Measurements from ENCODE around the gene CNTNAP5.
A peak's percentile ranks its signal among the peaks of the same experiment; 100 is the strongest.

The CNTNAP5 gene

GRCh38 chr2:124065636-124066035 lies 40.5 kb downstream of the CNTNAP5 start:
- DNase-seq, result no peak

GRCh38 chr2:124066776-124067175 lies 41.7 kb downstream of the CNTNAP5 start:
- DNase-seq, result no peak

GRCh38 chr2:124079045-124079444 lies 54.0 kb downstream of the CNTNAP5 start:
- peak; percentile 55 for DNase-seq

GRCh38 chr2:124080281-124081153 lies 55.4 kb downstream of the CNTNAP5 start:
- DNase-seq, result no peak

GRCh38 chr2:124081154-124081716 lies 56.1 kb downstream of the CNTNAP5 start:
- no peak for DNase-seq

- no peak for DNase-seq
These were observed 63.5 kb downstream of the CNTNAP5 start for GRCh38 chr2:124088616-124089015.

GRCh38 chr2:124091721-124092120 lies 66.6 kb downstream of the CNTNAP5 start:
- no peak for DNase-seq

GRCh38 chr2:124092651-124093050 lies 67.6 kb downstream of the CNTNAP5 start:
- DNase-seq, result no peak

GRCh38 chr2:124104914-124105313 lies 79.8 kb downstream of the CNTNAP5 start:
- no peak for DNase-seq

- no peak for DNase-seq
These were observed 87.1 kb downstream of the CNTNAP5 start for GRCh38 chr2:124112206-124112605.

GRCh38 chr2:124112966-124113365 lies 87.9 kb downstream of the CNTNAP5 start:
- no peak for DNase-seq

- no peak for DNase-seq
These were observed 95.2 kb downstream of the CNTNAP5 start for GRCh38 chr2:124120246-124120645.

- DNase-seq, result no peak
These were observed 96.0 kb downstream of the CNTNAP5 start for GRCh38 chr2:124121106-124121505.

GRCh38 chr2:124121760-124122275 lies 96.7 kb downstream of the CNTNAP5 start:
- DNase-seq, result peak; percentile 85

GRCh38 chr2:124122340-124122739 lies 97.3 kb downstream of the CNTNAP5 start:
- DNase-seq, result no peak

- DNase-seq, result no peak
These were observed 106.2 kb downstream of the CNTNAP5 start for GRCh38 chr2:124131276-124131675.

GRCh38 chr2:124136110-124136509 lies 111.0 kb downstream of the CNTNAP5 start:
- no peak for DNase-seq

- no peak for DNase-seq
These were observed 113.0 kb downstream of the CNTNAP5 start for GRCh38 chr2:124138076-124138475.

GRCh38 chr2:124145982-124146381 lies 120.9 kb downstream of the CNTNAP5 start:
- peak; percentile 94 for DNase-seq

GRCh38 chr2:124147552-124147951 lies 122.5 kb downstream of the CNTNAP5 start:
- DNase-seq, result no peak

- no peak for DNase-seq
These were observed 124.5 kb downstream of the CNTNAP5 start for GRCh38 chr2:124149571-124149970.

- DNase-seq, result no peak
These were observed 126.6 kb downstream of the CNTNAP5 start for GRCh38 chr2:124151691-124152090.

GRCh38 chr2:124153713-124154112 lies 128.6 kb downstream of the CNTNAP5 start:
- DNase-seq, result no peak

- DNase-seq, result no peak
These were observed 134.1 kb downstream of the CNTNAP5 start for GRCh38 chr2:124159166-124159565.
